Ascending aorta (tissue), 1 donor: ENCODE results near the gene PTK6. TPM values are rescaled to one million over a fixed set of nuclear protein-coding genes. Genes with fewer than 3 reads are reported as not detected.

Experiments
- total RNA-seq: library from RNA; depleted of rRNA; stranded (reverse); fragments of >200 nt; gene quantifications from one replicate; pipeline ENCODE4 v1.1.0, GENCODE V29; 2016

PTK6 gene
- total RNA-seq, 1 donor from 2014 or later, result not detected

Other genes with a start within 250 kb of the PTK6 start
- not detected for gene COL20A1, start 244.2 kb downstream of the PTK6 start, total RNA-seq
- gene CHRNA4, start 176.0 kb downstream of the PTK6 start, total RNA-seq, result not detected
- not detected for gene KCNQ2, start 64.7 kb downstream of the PTK6 start, total RNA-seq
- gene EEF1A2, start 38.3 kb downstream of the PTK6 start, total RNA-seq, result 1.1 TPM
- 242 TPM for gene PPDPF, start 16.6 kb downstream of the PTK6 start, total RNA-seq
- gene SRMS, start 10.4 kb upstream of the PTK6 start, total RNA-seq, result not detected
- not detected for gene FNDC11, start 16.8 kb upstream of the PTK6 start, total RNA-seq
- gene HELZ2, start 36.9 kb upstream of the PTK6 start, total RNA-seq, result 58.1 TPM
- gene GMEB2, start 89.7 kb upstream of the PTK6 start, total RNA-seq, result 14.0 TPM
- gene STMN3, start 116.0 kb upstream of the PTK6 start, total RNA-seq, result 37.0 TPM
- 80.6 TPM for gene RTEL1, start 120.9 kb upstream of the PTK6 start, total RNA-seq
- 119 TPM for gene TNFRSF6B, start 159.3 kb upstream of the PTK6 start, total RNA-seq
- 50.8 TPM for gene ARFRP1, start 170.6 kb upstream of the PTK6 start, total RNA-seq
- 42.4 TPM for gene ZGPAT, start 170.7 kb upstream of the PTK6 start, total RNA-seq
- 7.3 TPM for gene LIME1, start 199.3 kb upstream of the PTK6 start, total RNA-seq
- gene SLC2A4RG, start 202.4 kb upstream of the PTK6 start, total RNA-seq, result 114 TPM